IPS-NIHi11 (cell line): ENCODE data around the gene CAVIN2.

ENCODE experiments used
- DNase-seq: peaks from one replicate; pipeline ENCODE4 v3.0.0; 2012; ENCODE audit warnings: mixed read lengths, low spot score

The CAVIN2 gene

DNA sequence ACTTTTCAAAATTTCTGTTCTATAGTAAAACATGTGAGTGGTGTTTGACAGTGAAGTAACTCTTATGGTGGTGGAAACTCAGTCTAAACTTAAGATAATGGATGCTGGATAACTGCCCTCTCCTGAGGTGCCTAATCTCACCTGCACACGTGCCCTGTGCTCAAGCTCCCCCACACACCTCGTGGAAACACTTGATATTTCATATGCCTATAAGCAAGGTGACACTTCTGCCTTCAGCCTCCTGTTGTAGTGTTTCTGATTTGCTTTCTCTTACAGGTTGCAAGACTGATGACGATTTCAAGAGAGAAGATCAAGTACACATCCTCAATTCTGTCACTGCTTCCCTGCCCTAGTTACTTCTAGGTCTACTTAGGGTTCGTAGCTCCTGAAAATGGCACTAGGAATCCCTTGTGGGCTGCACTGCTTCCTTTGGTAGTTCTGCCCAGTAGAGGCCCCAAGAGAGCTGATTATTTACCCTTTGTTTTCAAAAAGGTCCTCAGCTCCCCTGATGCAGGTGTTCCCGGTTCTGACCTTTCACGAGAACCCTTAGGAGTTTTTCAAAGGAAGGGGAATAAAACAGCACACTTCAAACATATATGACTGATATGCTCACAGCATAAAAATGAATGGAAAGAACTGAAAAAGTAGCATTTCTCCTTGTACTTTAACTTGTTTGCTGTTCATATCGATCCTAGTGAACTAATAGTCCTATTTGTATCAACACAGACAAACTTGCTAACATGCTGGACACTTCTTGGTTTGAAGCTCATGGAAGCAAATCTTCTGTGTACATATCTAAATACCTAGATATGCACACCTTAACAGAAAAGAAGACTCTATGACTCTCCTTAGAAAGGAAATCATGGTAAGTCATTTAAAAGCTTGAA, 6.7 kb downstream of the CAVIN2 start:
- no peak for DNase-seq

- no peak for DNase-seq
Observed at GRCh38 chr2:191838526-191838925, 8.4 kb downstream of the CAVIN2 start.

- no peak for DNase-seq
Observed at GRCh38 chr2:191836853-191837769, 9.8 kb downstream of the CAVIN2 start.

GRCh38 chr2:191836471-191836852, 10.4 kb downstream of the CAVIN2 start:
- no peak for DNase-seq

DNA sequence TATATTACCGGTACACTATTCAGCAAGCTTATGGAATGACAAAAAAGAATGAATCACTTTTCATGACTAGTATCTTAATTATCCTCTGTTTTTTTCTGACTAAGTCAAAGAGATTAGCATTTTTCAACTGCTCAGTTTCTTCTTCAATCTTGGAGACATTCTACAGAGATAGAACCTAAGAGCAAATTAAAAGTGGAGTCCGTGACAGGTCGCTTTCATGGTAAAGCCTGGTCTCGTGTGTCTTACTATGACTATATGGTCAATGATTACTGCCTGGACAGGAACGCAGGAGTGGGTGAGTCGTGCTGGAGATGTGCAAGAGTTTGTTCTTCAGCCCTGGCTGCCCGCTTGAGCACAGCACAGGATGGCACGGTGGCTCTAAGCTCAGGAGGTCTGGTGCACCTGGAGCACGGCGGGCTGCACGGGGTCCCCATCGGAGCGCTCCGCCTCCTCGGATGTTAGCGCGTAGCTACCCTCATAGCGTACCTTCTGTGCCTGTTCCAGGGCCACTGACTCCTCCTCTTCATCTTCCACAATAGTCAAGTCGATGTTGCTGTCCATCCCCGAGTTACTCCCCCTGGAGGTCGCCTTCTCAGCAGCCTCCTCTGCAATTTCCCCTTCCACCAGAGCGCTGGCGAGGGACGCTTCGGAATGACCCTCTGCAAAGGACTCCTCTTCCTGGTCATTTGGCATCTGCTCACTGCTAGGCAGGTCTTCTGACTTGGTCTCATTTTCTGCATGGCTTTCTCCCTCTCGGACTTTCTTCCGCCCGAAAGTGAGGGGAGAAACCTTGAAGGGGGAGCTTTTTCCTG, 11.1 kb downstream of the CAVIN2 start:
- peak; percentile 20 for DNase-seq

DNA sequence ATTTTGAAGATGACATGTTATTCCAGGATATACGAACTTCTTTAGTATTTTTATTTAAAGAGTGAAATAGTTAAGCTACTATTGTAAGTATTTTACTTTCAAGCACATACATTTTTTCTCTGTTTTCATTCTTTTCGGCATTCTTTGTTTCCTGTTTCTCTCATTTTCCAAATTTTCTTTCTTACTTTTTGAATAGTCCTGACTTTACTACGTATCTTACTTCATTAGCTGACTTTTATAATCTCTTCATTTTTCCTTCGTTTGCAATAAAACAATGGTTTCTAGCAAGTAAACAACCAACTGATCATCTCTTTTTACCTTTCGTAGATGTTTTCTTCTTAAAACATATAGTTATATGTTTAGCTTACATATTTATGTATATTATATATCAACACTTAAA, 11.8 kb downstream of the CAVIN2 start:
- DNase-seq: no peak

DNA sequence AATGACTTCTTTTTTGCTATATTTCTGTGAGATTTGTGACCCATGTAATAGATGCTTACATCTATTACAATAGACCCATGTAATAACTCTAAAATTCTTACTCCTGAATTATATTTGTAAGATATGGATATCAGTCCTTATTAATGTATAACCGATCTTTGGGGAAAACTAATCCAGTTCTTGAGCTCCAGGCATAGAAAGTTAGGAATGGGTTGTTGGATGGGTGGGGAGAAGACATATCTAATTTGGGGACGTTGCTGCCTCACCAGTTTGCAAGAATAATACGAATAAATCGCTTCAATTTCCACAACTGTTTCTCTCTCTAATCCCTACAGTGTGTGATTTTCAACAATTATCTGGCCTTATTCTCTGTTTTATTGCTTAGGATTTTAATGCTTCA, 13.5 kb downstream of the CAVIN2 start:
- DNase-seq: no peak

GRCh38 chr2:191832668-191833067, 14.2 kb downstream of the CAVIN2 start:
- no peak for DNase-seq

DNA sequence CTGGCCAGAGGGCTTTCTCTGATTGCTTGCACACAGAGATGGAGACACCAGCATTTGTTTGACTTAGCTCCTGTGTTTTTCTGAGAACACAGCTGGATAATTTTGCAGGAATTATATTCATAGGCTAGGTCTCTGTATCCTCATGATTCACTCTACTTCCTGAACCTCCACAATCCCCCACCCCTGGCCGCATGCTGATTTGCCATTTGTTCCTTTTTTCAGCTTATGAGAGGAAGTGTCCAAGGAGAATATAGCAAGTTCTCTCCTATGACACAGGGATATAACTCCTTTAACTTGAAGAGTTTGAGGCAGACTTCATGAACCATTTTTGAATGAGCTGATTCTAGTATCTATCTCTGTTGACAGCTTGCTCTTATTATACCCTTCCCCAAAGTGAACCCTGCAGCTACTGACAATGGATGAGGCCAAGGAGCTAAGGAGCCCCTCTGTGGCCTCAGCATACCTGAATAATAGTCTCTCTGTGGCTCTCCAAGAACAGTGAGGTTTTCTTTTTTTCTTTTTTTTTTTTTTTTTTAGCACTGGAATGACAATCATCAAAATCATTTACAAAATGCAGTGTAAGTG, 15.4 kb downstream of the CAVIN2 start:
- peak; percentile 22 for DNase-seq

GRCh38 chr2:191824398-191824797, 22.5 kb downstream of the CAVIN2 start:
- DNase-seq: no peak

- DNase-seq: no peak
Observed at GRCh38 chr2:191821078-191821477, 25.8 kb downstream of the CAVIN2 start.

GRCh38 chr2:191818725-191819350, 28.1 kb downstream of the CAVIN2 start:
- no peak for DNase-seq

- no peak for DNase-seq
Observed at GRCh38 chr2:191818133-191818532, 28.8 kb downstream of the CAVIN2 start.

DNA sequence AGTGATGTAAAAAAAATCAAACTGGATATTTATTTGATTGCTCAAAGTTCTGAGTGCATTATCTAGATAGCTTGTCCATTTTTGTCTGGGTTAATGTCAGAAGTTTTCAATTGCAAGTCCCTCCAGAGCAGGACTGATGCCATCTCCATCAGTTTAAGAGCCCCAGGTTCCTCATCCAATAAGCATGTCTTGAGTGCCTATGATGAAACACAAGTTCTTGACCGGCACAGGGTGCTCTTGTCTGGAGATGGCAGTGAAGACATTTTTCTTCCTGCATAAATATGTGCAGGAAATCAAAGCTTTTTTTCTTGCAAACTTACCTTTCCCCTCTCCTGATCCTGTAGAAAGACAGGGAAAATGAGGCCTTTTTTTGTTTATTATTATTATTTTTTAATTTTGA, 31.9 kb downstream of the CAVIN2 start:
- DNase-seq: no peak

DNA sequence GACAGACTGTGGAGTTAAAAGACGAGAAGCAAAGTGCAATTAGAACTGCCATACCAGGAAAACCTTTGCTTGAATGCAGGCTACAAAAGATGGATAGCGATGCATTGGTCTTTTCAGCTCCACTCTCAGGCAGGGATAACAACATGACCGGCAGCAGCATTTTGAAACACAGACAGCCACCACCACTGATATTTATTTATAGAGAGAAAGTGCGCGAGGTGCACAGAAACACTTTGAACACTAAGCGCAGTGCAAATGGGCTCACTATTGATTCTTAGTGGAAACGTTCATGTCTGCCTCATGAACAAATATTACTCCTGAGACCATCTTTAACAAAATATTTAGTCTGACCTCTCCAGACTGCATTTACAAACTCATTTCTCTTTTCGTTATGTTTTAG, 32.9 kb downstream of the CAVIN2 start:
- no peak for DNase-seq

GRCh38 chr2:191811807-191812602, 34.9 kb downstream of the CAVIN2 start:
- peak; percentile 56 for DNase-seq

DNA sequence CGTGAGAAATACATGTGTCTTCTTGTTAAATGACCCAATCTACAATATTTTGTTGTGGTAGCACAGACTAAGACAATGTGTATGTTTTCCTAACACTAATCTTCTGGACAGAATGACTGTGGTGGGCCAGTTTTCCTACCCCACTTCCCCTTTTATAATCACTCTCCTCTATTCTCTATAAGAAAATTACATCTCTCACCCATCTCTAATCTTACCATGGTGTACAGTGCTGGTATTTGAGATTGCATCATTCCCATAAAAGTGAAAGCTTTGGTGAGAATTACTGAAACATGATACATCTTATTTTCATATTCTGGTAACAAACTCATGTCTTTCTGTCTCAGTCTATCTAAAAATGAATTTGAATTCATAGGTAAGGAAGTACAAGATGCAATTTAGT, 40.5 kb downstream of the CAVIN2 start:
- DNase-seq: no peak

DNA sequence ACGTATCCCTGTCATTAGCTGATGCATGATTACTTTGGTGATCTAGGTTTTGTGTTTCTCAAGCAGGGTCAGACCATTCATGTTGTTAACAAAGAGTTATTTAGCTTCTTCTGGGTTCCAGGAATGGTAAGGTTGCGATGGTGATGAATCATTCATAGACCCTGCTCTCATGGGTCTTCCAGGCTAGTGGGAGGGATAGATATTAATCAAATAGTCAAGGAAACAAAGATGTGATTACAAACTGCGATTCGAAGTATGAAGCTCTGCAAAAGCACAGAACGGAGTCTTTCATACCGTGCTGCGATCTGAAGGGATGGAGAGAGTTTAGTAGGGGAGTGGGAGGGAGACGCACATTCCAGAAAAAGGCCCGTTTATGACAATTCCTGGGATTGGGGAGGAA, 42.1 kb downstream of the CAVIN2 start:
- DNase-seq: no peak

DNA sequence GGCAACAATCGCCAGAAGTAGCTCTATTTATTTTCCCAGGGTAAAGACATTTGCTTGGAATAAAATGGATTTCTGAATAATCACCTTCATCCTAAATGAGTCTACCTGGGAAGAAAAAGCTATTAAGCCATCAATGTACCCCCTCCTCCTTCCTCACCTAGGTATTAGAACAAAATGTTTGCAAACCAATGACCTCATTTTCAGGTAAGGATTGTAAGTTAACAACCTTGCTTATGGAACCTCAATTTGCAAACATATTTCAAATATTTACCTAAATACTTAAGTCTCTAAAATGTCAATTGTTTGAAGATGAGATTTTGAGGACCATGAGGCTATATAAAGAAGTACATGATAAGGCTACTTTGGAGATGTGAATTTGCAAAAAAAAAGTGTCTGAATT, 43.9 kb downstream of the CAVIN2 start:
- DNase-seq: no peak

GRCh38 chr2:191802180-191802579, 44.7 kb downstream of the CAVIN2 start:
- DNase-seq: no peak
